ENCODE results near the gene KRT2.

- TF ChIP-seq YY1 (IDR thresholded peaks at IDR 0.05; ENCODE audit: insufficient read depth, insufficient read length) (no peak), SUZ12 (IDR thresholded peaks at IDR 0.05; ENCODE audit: extremely low read depth, insufficient read depth, insufficient read length) (no peak), ZNF274 (IDR thresholded peaks at IDR 0.05; ENCODE audit: low read depth, low read length) (no peak)
These were observed 11.4 kb upstream of the KRT2 start for GRCh38 chr12:52663420-52663819.
